A549 (cell line): ENCODE data around the gene NUDT2. TPM values are rescaled to one million over a fixed set of nuclear protein-coding genes. Genes with fewer than 3 reads are reported as not detected.

ENCODE experiments used
- ATAC-seq, 2 experiments: fragments of 200-7000 bp in 1 of 2; fragments of >200 bp in 1 of 2; cut with Nextera tagmentation in 1 of 2; cut with Tn5 transposase in 1 of 2; 3 replicates each; pipeline versions ENCODE4 v1.8.0 to v1.9.1; 2018 to 2020; ENCODE audit warnings: mild to moderate bottlenecking in 1 of 2, moderate library complexity in 1 of 2
- CTCF ChIA-PET: fragments of 300-600 bp; sonication (Branson Sonifier 250); formaldehyde crosslinking; extraction: SDS; loops from one replicate; lab custom pipeline; 2021; ENCODE audit warnings: antibody characterized with exemption, inconsistent platforms; lab: Yijun Ruan, JAX
- POLR2A ChIA-PET: fragments of 350-600 bp; formaldehyde crosslinking; extraction: SDS; loops from one replicate; lab custom pipeline; 2021; ENCODE audit warnings: antibody characterized with exemption, inconsistent platforms; lab: Yijun Ruan, JAX
- DNase-seq, 2 experiments: peaks; one replicate each; pipeline versions ENCODE4 v3.0.0 to v3.0.0-alpha.2; 2011 to 2016; ENCODE audit warnings: low read depth in 1 of 2, low spot score in 1 of 2
- FAIRE-seq: peaks from 2 replicates; lab custom pipeline; 2011; peaks lifted over from hg19 to GRCh38; lab: Jason Lieb, UNC
- H3K27ac ChIP-seq, 2 experiments: fragments of >200 bp; sonication (Bioruptor Twin); formaldehyde crosslinking; 3 replicates each; pipeline ENCODE4 v1.5.1; 2016 to 2017
- H3K4me1 ChIP-seq: fragments of >200 bp; sonication (Bioruptor Twin); formaldehyde crosslinking; 3 replicates; pipeline ENCODE4 v1.6.1; 2016
- H3K4me2 ChIP-seq: fragments of >200 bp; sonication (Bioruptor Twin); formaldehyde crosslinking; 3 replicates; pipeline ENCODE4 v1.6.1; 2016
- H3K4me3 ChIP-seq: fragments of >200 bp; sonication (Bioruptor Twin); formaldehyde crosslinking; 3 replicates; pipeline ENCODE4 v1.5.1; 2016
- H3K9me3 ChIP-seq: fragments of >200 bp; sonication (Bioruptor Twin); formaldehyde crosslinking; 3 replicates; pipeline ENCODE4 v1.6.1; 2016
- CBX2 ChIP-seq: fragments of 200-600 bp; sonication (generic); IDR thresholded peaks from 2 replicates; pipeline ENCODE4 v1.6.1; 2016; ENCODE audit warnings: low read depth, mild to moderate bottlenecking, borderline replicate concordance
- CEBPB ChIP-seq, 2 experiments: fragments of >200 bp in 1 of 2; sonication (Bioruptor Twin) in 1 of 2; formaldehyde crosslinking in 1 of 2; IDR thresholded peaks; 2 replicates each; pipeline ENCODE4 v1.6.1; 2012 to 2016
- E2F6 ChIP-seq: IDR thresholded peaks from 2 replicates; pipeline ENCODE4 v1.6.1; 2012; ENCODE audit warnings: low read depth, borderline replicate concordance
- ESRRA ChIP-seq: fragments of 150-350 bp; IDR thresholded peaks from 2 replicates; pipeline ENCODE4 v1.6.1; 2014; ENCODE audit warnings: mild to moderate bottlenecking, low read length, borderline replicate concordance
- FOSB ChIP-seq: fragments of 250-450 bp; sonication (Bioruptor Pico); IDR thresholded peaks from 2 replicates; pipeline ENCODE4 v1.5.0; 2020; ENCODE audit warnings: mild to moderate bottlenecking, moderate library complexity
- FOSL2 ChIP-seq, 2 experiments: fragments of 450-650 bp in 1 of 2; fragments of >200 bp in 1 of 2; sonication (Bioruptor Twin) in 1 of 2; formaldehyde crosslinking; IDR thresholded peaks; 2 replicates each; pipeline versions ENCODE4 v1.5.0 to v1.6.1; 2016 to 2020; ENCODE audit warnings: mild to moderate bottlenecking in 1 of 2, moderate library complexity in 1 of 2
- FOXS1 ChIP-seq: fragments of 250-450 bp; sonication (Bioruptor Pico); IDR thresholded peaks from 2 replicates; pipeline ENCODE4 v1.5.0; 2020; ENCODE audit warnings: mild to moderate bottlenecking, moderate library complexity
- GATA3 ChIP-seq: IDR thresholded peaks from 2 replicates; pipeline ENCODE4 v1.6.1; 2012; ENCODE audit warnings: borderline replicate concordance
- HDAC2 ChIP-seq: fragments of 200-600 bp; sonication (generic); IDR thresholded peaks from 2 replicates; pipeline ENCODE4 v1.6.1; 2016
- HES2 ChIP-seq: fragments of >200 bp; sonication (Bioruptor Twin); formaldehyde crosslinking; IDR thresholded peaks from 2 replicates; pipeline ENCODE4 v1.6.1; 2016
- HEYL ChIP-seq: fragments of 250-450 bp; sonication (Bioruptor Pico); IDR thresholded peaks from 2 replicates; pipeline ENCODE4 v1.8.0; 2021; ENCODE audit warnings: mild to moderate bottlenecking, moderate library complexity
- HMGXB4 ChIP-seq: fragments of 250-450 bp; sonication (Bioruptor Pico); IDR thresholded peaks from 2 replicates; pipeline ENCODE4 v1.5.0; 2021; ENCODE audit warnings: mild to moderate bottlenecking, moderate library complexity, borderline replicate concordance
- HOXA7 ChIP-seq: fragments of 250-450 bp; sonication (Bioruptor Pico); IDR thresholded peaks from 2 replicates; pipeline ENCODE4 v1.5.0; 2020; ENCODE audit warnings: mild to moderate bottlenecking, moderate library complexity
- JUNB ChIP-seq: fragments of >200 bp; sonication (Bioruptor Twin); formaldehyde crosslinking; IDR thresholded peaks from 2 replicates; pipeline ENCODE4 v1.6.1; 2016
- MAFK ChIP-seq: fragments of 450-650 bp; IDR thresholded peaks from 2 replicates; pipeline ENCODE4 v1.6.1; 2014; ENCODE audit not compliant: partially characterized antibody
- NR3C1 ChIP-seq: fragments of >200 bp; sonication (Bioruptor Twin); formaldehyde crosslinking; IDR thresholded peaks from 3 replicates; pipeline ENCODE4 v1.6.1; 2017
- POLR2AphosphoS2 ChIP-seq: conservative IDR thresholded peaks from 2 replicates; pipeline ENCODE4 v1.6.1; 2012; ENCODE audit warnings: low read length, improper control_type of control experiment, inconsistent platforms
- RAD21 ChIP-seq, 2 experiments: fragments of >200 bp in 1 of 2; sonication (Bioruptor Twin) in 1 of 2; formaldehyde crosslinking in 1 of 2; IDR thresholded peaks in 1 of 2; conservative IDR thresholded peaks in 1 of 2; 2 replicates in 1 of 2; 3 replicates in 1 of 2; pipeline ENCODE4 v1.6.1; 2012 to 2018; ENCODE audit warnings: inconsistent platforms in 1 of 2
- RCOR1 ChIP-seq: fragments of 150-350 bp; IDR thresholded peaks from 2 replicates; pipeline ENCODE4 v1.6.1; 2014; ENCODE audit warnings: antibody characterized with exemption, low read length, low read depth
- RFX5 ChIP-seq: fragments of 450-650 bp; IDR thresholded peaks from 2 replicates; pipeline ENCODE4 v1.7.1; 2014; ENCODE audit warnings: antibody characterized with exemption, mild to moderate bottlenecking, moderate library complexity
- TP53 ChIP-seq: fragments of 250-450 bp; sonication (Bioruptor Pico); IDR thresholded peaks from 2 replicates; pipeline ENCODE4 v1.5.0; 2021; ENCODE audit warnings: mild to moderate bottlenecking, moderate library complexity
- ZC3H11A ChIP-seq: fragments of 450-650 bp; IDR thresholded peaks from 2 replicates; pipeline ENCODE4 v1.6.1; 2014; ENCODE audit warnings: antibody characterized with exemption, mild to moderate bottlenecking
- ZFP36 ChIP-seq: fragments of 450-650 bp; IDR thresholded peaks from 2 replicates; pipeline ENCODE4 v1.6.1; 2014; ENCODE audit warnings: borderline replicate concordance; ENCODE audit not compliant: partially characterized antibody
- ZNF302 ChIP-seq: fragments of 250-450 bp; sonication (Bioruptor Pico); IDR thresholded peaks from 2 replicates; pipeline ENCODE4 v1.9.0; 2021; ENCODE audit warnings: inconsistent platforms, mild to moderate bottlenecking, moderate library complexity
- ZSCAN20 ChIP-seq: fragments of 250-450 bp; sonication (Bioruptor Pico); IDR thresholded peaks from 2 replicates; pipeline ENCODE4 v1.8.0; 2022; ENCODE audit warnings: mild to moderate bottlenecking, moderate library complexity
- WGBS: methylation state at CpG from one replicate; pipeline ENCODE4 v1.1.6; 2017; ENCODE audit errors: missing lambda C conversion rate; 5-methylcytosine and 5-hydroxymethylcytosine counted together
- polyA plus RNA-seq, 4 experiments: library from polyadenylated mRNA; depleted of rRNA in 3 of 4; stranded (reverse); fragments of >200 nt; fragmentation: RNase III in 1 of 4; extraction: RNeasy Plus Mini Kit Qiagen cat#74134 plus additional on column Dnase treatment in 1 of 4; gene quantifications; 2 replicates in 3 of 4; 3 replicates in 1 of 4; pipeline ENCODE4 v1.2.3, GENCODE V29; 2011 to 2017

The NUDT2 gene
- polyA plus RNA-seq, 2 of the 4 experiments (the other 2 are of a cell fraction): 25.5 to 26.4 TPM

GRCh38 chr9:34383904-34384303 lies 54.5 kb downstream of the NUDT2 start:
- no peaks in the 10 kb centered on the region for H3K9me3 ChIP-seq
- no peak overlapping the region for H3K4me3 ChIP-seq
- peaks cover 13% of the 10 kb centered on the region for H3K4me1 ChIP-seq
- DNase-seq: no peak
- 76% methylated on average over 4 of the region's 4 CpGs for WGBS
- H3K4me2 ChIP-seq: no peak overlapping the region
- TF ChIP-seq FOSL2 (IDR thresholded peaks at IDR 0.05): no peak
- no peak for TF ChIP-seq FOSL2 (CRISPR knock-in tag; IDR thresholded peaks at IDR 0.05)
- H3K27ac ChIP-seq: no peak overlapping the region
- CTCF ChIA-PET: interaction anchor here (5.7 to 19.7 kb wide), 2 partner anchors 20 to 42 kb away, joined by 37 to 417 read pairs; no protein-coding TSS in a partner anchor
- ATAC-seq: no peak
- POLR2A ChIA-PET: no interaction called here
- peak; percentile 61 for FAIRE-seq

GRCh38 chr9:34384368-34385165 lies 55.2 kb downstream of the NUDT2 start:
- WGBS: 52% methylated on average over 7 of the region's 7 CpGs
- CTCF ChIA-PET: interaction anchor here (0.6 to 19.7 kb wide), 3 partner anchors 19 to 935 kb away, joined by 3 to 417 read pairs (median 37); no protein-coding TSS in a partner anchor
- H3K9me3 ChIP-seq: no peaks in the 10 kb centered on the region
- H3K27ac ChIP-seq: no peak overlapping the region
- TF ChIP-seq FOXS1 (CRISPR knock-in tag) (no peak), TP53 (CRISPR knock-in tag) (no peak), MAFK (no peak), RAD21 (conservative IDR thresholded peaks at IDR 0.05 in 1 of 2, IDR thresholded peaks at IDR 0.05 in 1 of 2) (no peak), FOSB (CRISPR knock-in tag) (no peak), ZSCAN20 (CRISPR knock-in tag) (no peak)
- H3K4me1 ChIP-seq: peaks cover 13% of the 10 kb centered on the region
- ATAC-seq: no peak
- no peak for FAIRE-seq
- no peak overlapping the region for H3K4me3 ChIP-seq
- no peak for DNase-seq
- POLR2A ChIA-PET: no interaction called here
- H3K4me2 ChIP-seq: no peak overlapping the region

GRCh38 chr9:34385561-34386230 lies 56.3 kb downstream of the NUDT2 start:
- H3K9me3 ChIP-seq: no peaks in the 10 kb centered on the region
- ChIA-PET POLR2A (no interaction called here), CTCF (interaction anchor here (0.6 to 19.7 kb wide), 6 partner anchors 7 to 934 kb away, joined by 3 to 417 read pairs (median 16); no protein-coding TSS in a partner anchor)
- no peak overlapping the region for H3K27ac ChIP-seq
- H3K4me2 ChIP-seq: no peak overlapping the region
- ATAC-seq (no peak), FAIRE-seq (no peak)
- no peak for TF ChIP-seq HES2
- no peak for TF ChIP-seq GATA3
- no peak for TF ChIP-seq HOXA7 (CRISPR knock-in tag)
- no peak for TF ChIP-seq FOSB (CRISPR knock-in tag)
- TF ChIP-seq, all 56 proteins: peak for 0
- H3K4me3 ChIP-seq: no peak overlapping the region
- 72% methylated on average over 6 of the region's 6 CpGs for WGBS
- H3K4me1 ChIP-seq: peaks cover 3% of the 10 kb centered on the region; the same call in 2 of the 3 replicates
- no peak for DNase-seq

- POLR2A ChIA-PET: no interaction called here
- H3K4me2 ChIP-seq: no peak overlapping the region
- FAIRE-seq: no peak
Observed at GRCh38 chr9:34386656-34387055, 57.3 kb downstream of the NUDT2 start.

More at GRCh38 chr9:34386656-34387055, 57.3 kb downstream of the NUDT2 start:
- Histone ChIP-seq H3K4me3 (no peak overlapping the region), H3K4me1 (no peaks in the 10 kb centered on the region; the same call in 2 of the 3 replicates), H3K27ac (no peak overlapping the region), H3K9me3 (no peaks in the 10 kb centered on the region)
- 94% methylated on average over 3 of the region's 3 CpGs for WGBS
- DNase-seq (no peak), ATAC-seq (no peak)
- TF ChIP-seq NR3C1 (no peak), CEBPB (IDR thresholded peaks at IDR 0.05) (no peak), ESRRA (no peak), GATA3 (no peak), HMGXB4 (CRISPR knock-in tag) (no peak), JUNB (no peak), ZSCAN20 (CRISPR knock-in tag) (no peak), HEYL (no peak), TP53 (CRISPR knock-in tag) (no peak), HDAC2 (no peak), ZC3H11A (no peak), ZFP36 (no peak), RCOR1 (no peak), CBX2 (no peak), ZNF302 (no peak), RFX5 (no peak), E2F6 (no peak), POLR2AphosphoS2 (no peak)
- CTCF ChIA-PET: interaction anchor here (1.0 to 5.7 kb wide), 3 partner anchors 8 to 161 kb away, joined by 3 to 37 read pairs (median 28); no protein-coding TSS in a partner anchor
